Activated naive CD4-positive, alpha-beta T cell treated with anti-CD3 and anti-CD28 coated beads, Interleukin-2, amount 50 U/mL, for 24 hours (primary cell): ENCODE data around the gene CHN1.

Experiments
- H3K27ac Mint-ChIP-seq: one replicate; pipeline ENCODE4 v1.8.0; 2021; ENCODE audit warnings: mild to moderate bottlenecking, mixed read lengths
- H3K27me3 Mint-ChIP-seq: one replicate; pipeline ENCODE4 v1.8.0; 2021; ENCODE audit warnings: mixed read lengths
- H3K36me3 Mint-ChIP-seq: one replicate; pipeline ENCODE4 v1.8.0; 2021; ENCODE audit warnings: mixed read lengths
- H3K4me1 Mint-ChIP-seq: one replicate; pipeline ENCODE4 v1.8.0; 2021; ENCODE audit warnings: mixed read lengths
- H3K4me3 Mint-ChIP-seq: one replicate; pipeline ENCODE4 v1.8.0; 2021; ENCODE audit warnings: mild to moderate bottlenecking, mixed read lengths
- H3K9me3 Mint-ChIP-seq: one replicate; pipeline ENCODE4 v1.8.0; 2021; ENCODE audit warnings: mixed read lengths

CHN1 gene

GRCh38 chr2:175004980-175005732 is at the start of gene CHN1:
Gene CHN1, minus strand, starts transcription at chr2:175005381. Its CDS starts 469 bp downstream, at chr2:175004912.
- no peaks in the 10 kb centered on the region for H3K36me3 Mint-ChIP-seq
- peaks cover 46% of the 10 kb centered on the region for H3K27me3 Mint-ChIP-seq
- H3K9me3 Mint-ChIP-seq: no peaks in the 10 kb centered on the region
- peaks cover 4% of the 10 kb centered on the region for H3K4me1 Mint-ChIP-seq
- peak within 1 kb of the TSS; percentile 86 for H3K4me3 Mint-ChIP-seq
- no peak within 1 kb of the TSS for H3K27ac Mint-ChIP-seq

GRCh38 chr2:175054340-175054739 is 49.2 kb upstream of the CHN1 start:
- H3K9me3 Mint-ChIP-seq: no peaks in the 10 kb centered on the region
- no peak overlapping the region for H3K4me3 Mint-ChIP-seq
- H3K27ac Mint-ChIP-seq: no peak overlapping the region
- no peaks in the 10 kb centered on the region for H3K27me3 Mint-ChIP-seq
- peaks cover 15% of the 10 kb centered on the region for H3K36me3 Mint-ChIP-seq
- no peaks in the 10 kb centered on the region for H3K4me1 Mint-ChIP-seq

GRCh38 chr2:175049661-175050060 is 44.5 kb upstream of the CHN1 start:
- H3K27me3 Mint-ChIP-seq: no peaks in the 10 kb centered on the region
- no peak overlapping the region for H3K27ac Mint-ChIP-seq
- H3K9me3 Mint-ChIP-seq: peaks cover 7% of the 10 kb centered on the region
- no peaks in the 10 kb centered on the region for H3K4me1 Mint-ChIP-seq
- H3K4me3 Mint-ChIP-seq: no peak overlapping the region
- H3K36me3 Mint-ChIP-seq: peaks cover 11% of the 10 kb centered on the region

- Mint-ChIP-seq H3K36me3 (peaks cover 11% of the 10 kb centered on the region), H3K4me1 (no peaks in the 10 kb centered on the region), H3K9me3 (peaks cover 10% of the 10 kb centered on the region), H3K27me3 (no peaks in the 10 kb centered on the region), H3K27ac (no peak overlapping the region), H3K4me3 (no peak overlapping the region)
Measured at GRCh38 chr2:175048275-175048674, 43.1 kb upstream of the CHN1 start.

GRCh38 chr2:175039490-175039889 is 34.3 kb upstream of the CHN1 start:
- no peaks in the 10 kb centered on the region for H3K27me3 Mint-ChIP-seq
- H3K9me3 Mint-ChIP-seq: peaks cover under 1% of the 10 kb centered on the region
- peaks cover 12% of the 10 kb centered on the region for H3K4me1 Mint-ChIP-seq
- no peak overlapping the region for H3K4me3 Mint-ChIP-seq
- no peak overlapping the region for H3K27ac Mint-ChIP-seq
- H3K36me3 Mint-ChIP-seq: no peaks in the 10 kb centered on the region

GRCh38 chr2:175039031-175039430 is 33.9 kb upstream of the CHN1 start:
- Mint-ChIP-seq H3K27ac (no peak overlapping the region), H3K27me3 (no peaks in the 10 kb centered on the region), H3K36me3 (no peaks in the 10 kb centered on the region), H3K9me3 (no peaks in the 10 kb centered on the region), H3K4me3 (no peak overlapping the region), H3K4me1 (peaks cover 12% of the 10 kb centered on the region)

GRCh38 chr2:175037941-175038340 is 32.8 kb upstream of the CHN1 start:
- Mint-ChIP-seq H3K36me3 (no peaks in the 10 kb centered on the region), H3K9me3 (no peaks in the 10 kb centered on the region), H3K27ac (no peak overlapping the region), H3K4me3 (no peak overlapping the region), H3K4me1 (peaks cover 12% of the 10 kb centered on the region), H3K27me3 (no peaks in the 10 kb centered on the region)

- Mint-ChIP-seq H3K4me1 (peaks cover 12% of the 10 kb centered on the region), H3K9me3 (no peaks in the 10 kb centered on the region), H3K36me3 (no peaks in the 10 kb centered on the region), H3K27me3 (no peaks in the 10 kb centered on the region), H3K4me3 (peak overlapping the region; percentile 66), H3K27ac (no peak overlapping the region)
Measured at GRCh38 chr2:175036582-175037018, 31.4 kb upstream of the CHN1 start.

- H3K36me3 Mint-ChIP-seq: no peaks in the 10 kb centered on the region
- H3K27ac Mint-ChIP-seq: no peak overlapping the region
- H3K9me3 Mint-ChIP-seq: no peaks in the 10 kb centered on the region
- no peak overlapping the region for H3K4me3 Mint-ChIP-seq
- H3K27me3 Mint-ChIP-seq: no peaks in the 10 kb centered on the region
- peaks cover 12% of the 10 kb centered on the region for H3K4me1 Mint-ChIP-seq
Measured at GRCh38 chr2:175035806-175036205, 30.6 kb upstream of the CHN1 start.

- Mint-ChIP-seq H3K27me3 (no peaks in the 10 kb centered on the region), H3K4me3 (no peak overlapping the region), H3K4me1 (peaks cover 12% of the 10 kb centered on the region), H3K27ac (no peak overlapping the region), H3K36me3 (no peaks in the 10 kb centered on the region), H3K9me3 (no peaks in the 10 kb centered on the region)
Measured at GRCh38 chr2:175034716-175035115, 29.5 kb upstream of the CHN1 start.

GRCh38 chr2:175030380-175031271 is 25.4 kb upstream of the CHN1 start:
- Mint-ChIP-seq H3K9me3 (no peaks in the 10 kb centered on the region), H3K36me3 (no peaks in the 10 kb centered on the region), H3K27me3 (no peaks in the 10 kb centered on the region), H3K4me1 (no peaks in the 10 kb centered on the region), H3K4me3 (no peak overlapping the region), H3K27ac (no peak overlapping the region)

GRCh38 chr2:175027755-175028154 is 22.6 kb upstream of the CHN1 start:
- Mint-ChIP-seq H3K27ac (no peak overlapping the region), H3K4me3 (no peak overlapping the region), H3K4me1 (no peaks in the 10 kb centered on the region), H3K36me3 (no peaks in the 10 kb centered on the region), H3K27me3 (no peaks in the 10 kb centered on the region), H3K9me3 (no peaks in the 10 kb centered on the region)

- Mint-ChIP-seq H3K27ac (no peak overlapping the region), H3K4me3 (no peak overlapping the region), H3K27me3 (no peaks in the 10 kb centered on the region), H3K9me3 (no peaks in the 10 kb centered on the region), H3K36me3 (no peaks in the 10 kb centered on the region), H3K4me1 (no peaks in the 10 kb centered on the region)
Measured at GRCh38 chr2:175026385-175026784, 21.2 kb upstream of the CHN1 start.

GRCh38 chr2:175025946-175026345 is 20.8 kb upstream of the CHN1 start:
- Mint-ChIP-seq H3K4me1 (no peaks in the 10 kb centered on the region), H3K4me3 (no peak overlapping the region), H3K27ac (no peak overlapping the region), H3K9me3 (no peaks in the 10 kb centered on the region), H3K27me3 (no peaks in the 10 kb centered on the region), H3K36me3 (no peaks in the 10 kb centered on the region)

GRCh38 chr2:175025233-175025632 is 20.1 kb upstream of the CHN1 start:
- Mint-ChIP-seq H3K36me3 (no peaks in the 10 kb centered on the region), H3K27me3 (no peaks in the 10 kb centered on the region), H3K4me3 (no peak overlapping the region), H3K4me1 (no peaks in the 10 kb centered on the region), H3K9me3 (no peaks in the 10 kb centered on the region), H3K27ac (no peak overlapping the region)

GRCh38 chr2:175022923-175023322 is 17.7 kb upstream of the CHN1 start:
- no peak overlapping the region for H3K4me3 Mint-ChIP-seq
- no peaks in the 10 kb centered on the region for H3K4me1 Mint-ChIP-seq
- no peaks in the 10 kb centered on the region for H3K36me3 Mint-ChIP-seq
- H3K27ac Mint-ChIP-seq: no peak overlapping the region
- no peaks in the 10 kb centered on the region for H3K27me3 Mint-ChIP-seq
- no peaks in the 10 kb centered on the region for H3K9me3 Mint-ChIP-seq
